SH-SY5Y (cell line): ENCODE data around the gene KRTAP5-4.

Experiments used
- GATA2 ChIP-seq: IDR thresholded peaks from 2 replicates; pipeline ENCODE4 v1.6.1; 2011; ENCODE audit warnings: mild to moderate bottlenecking, low read depth, low read length
- GATA3 ChIP-seq: IDR thresholded peaks from 2 replicates; pipeline ENCODE4 v1.6.1; 2011; ENCODE audit warnings: low read depth, mild to moderate bottlenecking, low read length, moderate library complexity

DNA sequence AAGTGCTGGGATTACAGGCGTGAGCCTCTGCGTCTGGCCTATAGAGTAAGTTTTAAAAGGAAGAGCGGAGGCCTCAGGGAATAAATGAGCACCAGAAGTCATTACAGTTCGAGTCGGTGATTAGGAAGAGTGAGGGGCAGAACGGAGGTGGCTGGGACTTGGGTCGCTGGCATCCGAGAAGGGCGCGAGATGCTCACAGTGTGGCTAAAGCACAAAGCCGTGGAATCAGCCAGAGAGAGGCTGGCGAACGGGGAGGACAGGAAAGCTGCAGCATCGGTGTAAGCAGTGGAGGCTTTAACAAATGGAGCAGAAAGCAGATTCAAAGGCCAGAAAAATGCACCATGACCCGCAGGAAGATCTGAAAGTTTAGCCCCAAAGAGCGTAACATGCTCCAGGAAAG, 2.7 kb upstream of the KRTAP5-4 start:
- TF ChIP-seq GATA3 (no peak), GATA2 (no peak)
